ENCODE results near the gene FNDC10. TPM values are rescaled to one million over a fixed set of nuclear protein-coding genes. Genes with fewer than 3 reads are reported as not detected.

FNDC10 gene
- total and polyA plus RNA-seq, 9 of the 15 experiments (the other 6 are each of a cell fraction or from before 2014, with no cell fraction given): 0.08 to 6.3 (median 1.6) TPM

DNA sequence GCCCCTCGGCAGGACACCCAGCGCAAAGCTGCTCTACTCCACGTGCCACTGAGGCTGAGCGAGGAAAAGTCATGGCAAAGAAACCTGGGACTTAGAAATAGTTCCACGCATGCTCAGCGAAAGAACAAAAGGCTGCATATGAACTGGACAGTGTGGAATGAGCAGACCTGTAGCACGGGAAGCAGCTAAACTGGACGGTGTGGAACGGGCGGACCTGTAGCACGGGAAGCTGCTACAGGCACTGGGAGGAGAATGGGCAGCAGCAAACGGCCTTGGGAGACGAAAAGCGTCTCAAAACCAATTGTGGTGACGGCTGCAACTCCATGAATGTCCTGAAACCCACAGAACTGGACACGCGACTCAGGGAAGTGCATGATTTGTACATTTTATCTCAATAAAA, 40.9 kb downstream of the FNDC10 start:
- FAIRE-seq: peak; percentile 48

More for the DNA sequence above, 40.9 kb downstream of the FNDC10 start:
- intact Hi-C loops (cut with micrococcal nuclease) (no loop called here), in situ Hi-C loops (cut with MboI) (no loop called here)
- no peaks in the 10 kb centered on the region for H3K27me3 ChIP-seq (ENCODE audit: control insufficient read depth in 2 of 2, insufficient read depth in 2 of 2, low read length in 2 of 2)
- H3K4me1 ChIP-seq (replicated peaks in 1 of 2; ENCODE audit: control insufficient read depth in 2 of 2, insufficient read depth in 2 of 2, low read length in 2 of 2): peaks cover 0 to 32% of the 10 kb centered on the region in 2 experiments; a peak in 3 of 5 replicates
- no peak overlapping the region; a peak in 1 of 4 replicates for H3K9ac ChIP-seq (ENCODE audit: insufficient read depth in 1 of 2, low read depth in 2 of 2, low read length in 2 of 2)
- peaks cover 25% of the 10 kb centered on the region; the same call in 1 of the 2 replicates for H4K20me1 ChIP-seq (replicated peaks; ENCODE audit: control insufficient read depth, insufficient read depth, low read length)
- H3K79me2 ChIP-seq (ENCODE audit: control insufficient read depth, insufficient read depth, low read length): peaks cover 48% of the 10 kb centered on the region
- ChIA-PET POLR2A (interaction anchor here (0.5 to 5.0 kb wide), 9 partner anchors 9 to 428 kb away, joined by 3 to 36 read pairs (median 3); no protein-coding TSS in a partner anchor), CTCF (ENCODE audit: low intra/inter-chr PET ratio) (no interaction called here)
- H3K9me1 ChIP-seq (ENCODE audit: control insufficient read depth, insufficient read depth, low read length): peaks cover 3% of the 10 kb centered on the region
- H3K27ac ChIP-seq (ENCODE audit: extremely low read depth, low read depth, low read length): no peak overlapping the region
- no TSS peak for BruUV-seq (replicated peaks)
- H3K36me3 ChIP-seq (ENCODE audit: control insufficient read depth, insufficient read depth, low read length): peaks cover 80% of the 10 kb centered on the region
- H2AFZ ChIP-seq (ENCODE audit: low read depth, low read length): no peak overlapping the region
- peak; percentile 50; the same call in 1 of the 2 replicates for TF ChIP-seq POLR2G (IDR thresholded peaks at IDR 0.05; ENCODE audit: low read depth, low read length)
- TF ChIP-seq IRF2 (CRISPR knock-in tag; IDR thresholded peaks at IDR 0.05): no peak
- peak; percentile 38; the same call in 1 of the 2 replicates for TF ChIP-seq POLR2A (conservative IDR thresholded peaks at IDR 0.05)
- TF ChIP-seq ZNF589 (CRISPR knock-in tag; IDR thresholded peaks at IDR 0.05; ENCODE audit: low read depth): no peak
- TF ChIP-seq PURB (CRISPR knock-in tag; IDR thresholded peaks at IDR 0.05; ENCODE audit: low read depth): no peak
- TF ChIP-seq, protein P1, sequence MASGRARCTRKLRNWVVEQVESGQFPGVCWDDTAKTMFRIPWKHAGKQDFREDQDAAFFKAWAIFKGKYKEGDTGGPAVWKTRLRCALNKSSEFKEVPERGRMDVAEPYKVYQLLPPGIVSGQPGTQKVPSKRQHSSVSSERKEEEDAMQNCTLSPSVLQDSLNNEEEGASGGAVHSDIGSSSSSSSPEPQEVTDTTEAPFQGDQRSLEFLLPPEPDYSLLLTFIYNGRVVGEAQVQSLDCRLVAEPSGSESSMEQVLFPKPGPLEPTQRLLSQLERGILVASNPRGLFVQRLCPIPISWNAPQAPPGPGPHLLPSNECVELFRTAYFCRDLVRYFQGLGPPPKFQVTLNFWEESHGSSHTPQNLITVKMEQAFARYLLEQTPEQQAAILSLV (tag; IDR thresholded peaks at IDR 0.05): no peak
- no peak for TF ChIP-seq NFYB (IDR thresholded peaks at IDR 0.05; ENCODE audit: extremely low read depth, insufficient read length)
- no peak for TF ChIP-seq PYGO2 (tag; IDR thresholded peaks at IDR 0.05)
- H3K9me3 ChIP-seq (replicated peaks; ENCODE audit: control insufficient read depth, insufficient read depth, low read depth, low read length): no peaks in the 10 kb centered on the region; the same call in 1 of the 2 replicates
- no peak overlapping the region for H3K4me2 ChIP-seq (ENCODE audit: insufficient read depth, low read length)
- no peak for ATAC-seq
- H3K4me3 ChIP-seq: no peak overlapping the region
- DNase-seq (ENCODE audit: extremely low read depth in 1 of 4, low spot score in 3 of 4): no peak
- WGBS (ENCODE audit: insufficient coverage, low coverage, missing lambda C conversion rate): 85% methylated on average over 17 of the region's 17 CpGs

All from K562 (cell line).